ENCODE measurements around the gene BAZ2B. TPM values are rescaled to one million over a fixed set of nuclear protein-coding genes. Genes with fewer than 3 reads are reported as not detected.

The BAZ2B gene, protein sequence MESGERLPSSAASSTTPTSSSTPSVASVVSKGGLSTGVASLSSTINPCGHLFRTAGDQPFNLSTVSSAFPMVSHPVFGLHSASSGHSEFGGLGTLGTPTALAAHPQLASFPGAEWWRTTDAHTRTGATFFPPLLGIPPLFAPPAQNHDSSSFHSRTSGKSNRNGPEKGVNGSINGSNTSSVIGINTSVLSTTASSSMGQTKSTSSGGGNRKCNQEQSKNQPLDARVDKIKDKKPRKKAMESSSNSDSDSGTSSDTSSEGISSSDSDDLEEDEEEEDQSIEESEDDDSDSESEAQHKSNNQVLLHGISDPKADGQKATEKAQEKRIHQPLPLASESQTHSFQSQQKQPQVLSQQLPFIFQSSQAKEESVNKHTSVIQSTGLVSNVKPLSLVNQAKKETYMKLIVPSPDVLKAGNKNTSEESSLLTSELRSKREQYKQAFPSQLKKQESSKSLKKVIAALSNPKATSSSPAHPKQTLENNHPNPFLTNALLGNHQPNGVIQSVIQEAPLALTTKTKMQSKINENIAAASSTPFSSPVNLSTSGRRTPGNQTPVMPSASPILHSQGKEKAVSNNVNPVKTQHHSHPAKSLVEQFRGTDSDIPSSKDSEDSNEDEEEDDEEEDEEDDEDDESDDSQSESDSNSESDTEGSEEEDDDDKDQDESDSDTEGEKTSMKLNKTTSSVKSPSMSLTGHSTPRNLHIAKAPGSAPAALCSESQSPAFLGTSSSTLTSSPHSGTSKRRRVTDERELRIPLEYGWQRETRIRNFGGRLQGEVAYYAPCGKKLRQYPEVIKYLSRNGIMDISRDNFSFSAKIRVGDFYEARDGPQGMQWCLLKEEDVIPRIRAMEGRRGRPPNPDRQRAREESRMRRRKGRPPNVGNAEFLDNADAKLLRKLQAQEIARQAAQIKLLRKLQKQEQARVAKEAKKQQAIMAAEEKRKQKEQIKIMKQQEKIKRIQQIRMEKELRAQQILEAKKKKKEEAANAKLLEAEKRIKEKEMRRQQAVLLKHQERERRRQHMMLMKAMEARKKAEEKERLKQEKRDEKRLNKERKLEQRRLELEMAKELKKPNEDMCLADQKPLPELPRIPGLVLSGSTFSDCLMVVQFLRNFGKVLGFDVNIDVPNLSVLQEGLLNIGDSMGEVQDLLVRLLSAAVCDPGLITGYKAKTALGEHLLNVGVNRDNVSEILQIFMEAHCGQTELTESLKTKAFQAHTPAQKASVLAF (N-terminal part only)
- total RNA-seq = 3.8 and 4.2 TPM in 2 replicates

DNA sequence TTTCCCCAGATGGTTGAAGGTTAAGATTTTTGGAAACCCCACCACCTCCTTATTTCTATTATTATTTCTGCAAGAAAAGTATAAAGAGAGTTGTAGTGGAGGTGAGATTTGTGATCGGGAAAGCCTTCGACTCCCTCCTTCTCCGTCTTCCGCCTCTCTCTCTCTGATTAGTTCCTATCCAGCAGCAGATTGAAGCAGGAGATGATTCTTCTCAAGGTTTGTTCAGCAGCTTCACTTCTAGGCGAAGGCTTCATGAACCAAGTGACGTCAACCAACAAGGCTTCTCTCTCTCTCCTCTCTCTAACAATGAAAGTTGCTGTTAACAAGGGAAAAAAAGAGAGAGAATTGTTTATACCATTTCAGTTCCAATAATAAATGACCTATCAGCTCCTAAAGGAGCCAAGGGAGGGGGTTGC, at the start of gene BAZ2B:
BAZ2B (minus strand) TSS at position 263 of the 416 bp plus-strand sequence. CDS start 137,829 bp downstream, outside the sequence.
- Mint-ChIP-seq H3K27ac (peak within 1 kb of the TSS; percentile 70), H3K36me3 (ENCODE audit: low read depth) (no peaks in the 10 kb centered on the region), H3K27me3 (peaks cover 36% of the 10 kb centered on the region), H3K4me3 (peak within 1 kb of the TSS; percentile 80), H3K9me3 (no peaks in the 10 kb centered on the region), H3K4me1 (peaks cover 11% of the 10 kb centered on the region)
- intact Hi-C loops (cut with micrococcal nuclease) = no loop called here
- peak; percentile 59 for DNase-seq

- H3K27me3 Mint-ChIP-seq = no peaks in the 10 kb centered on the region
Observed at GRCh38 chr2:159661286-159661685, 44.9 kb upstream of the BAZ2B start.

DNA sequence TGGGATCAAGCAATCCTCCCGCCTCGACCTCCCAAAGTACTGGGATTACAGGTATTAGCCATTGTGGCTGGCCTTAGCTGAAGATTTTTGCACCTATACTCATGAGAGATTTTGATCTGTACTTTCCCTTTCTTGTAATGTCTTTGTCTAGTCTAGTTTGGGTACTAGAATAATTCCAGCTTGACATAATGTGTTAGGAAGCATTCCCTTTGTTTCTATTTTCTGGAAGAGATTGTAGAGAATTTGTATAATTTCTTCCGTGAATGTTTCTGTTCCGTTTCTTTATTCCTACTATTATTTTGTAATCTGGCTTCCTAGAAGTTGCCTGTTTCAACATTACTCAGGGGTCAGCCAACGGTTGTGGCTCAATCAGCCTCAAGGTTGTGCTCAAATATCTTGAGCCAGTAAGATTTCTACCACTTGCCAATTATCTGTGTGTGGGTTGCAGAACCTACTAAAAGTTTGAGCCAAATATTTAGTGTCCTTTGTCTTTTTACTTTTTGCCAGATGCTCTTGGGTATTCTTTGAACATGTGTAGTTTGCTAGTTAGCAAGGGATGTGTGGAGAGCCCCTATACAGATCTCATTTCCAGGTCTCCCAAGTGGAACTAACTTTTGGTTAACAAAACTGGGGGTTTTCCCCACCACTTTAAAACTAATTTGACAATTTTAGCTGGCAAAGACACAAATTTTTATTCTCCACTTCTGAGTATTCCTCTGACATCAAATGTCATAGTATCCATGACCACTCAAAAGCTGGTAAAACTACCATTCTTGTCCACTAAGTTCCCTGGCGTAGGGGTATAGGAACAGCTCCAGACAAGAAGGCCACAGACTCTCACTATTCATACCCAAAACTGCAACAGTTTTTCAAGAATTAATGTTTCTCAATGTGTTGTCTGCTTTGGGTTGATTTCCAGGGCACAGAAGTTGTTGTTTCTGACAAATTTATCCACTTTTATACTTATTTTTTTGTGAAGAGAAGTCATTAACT, 42.8 kb upstream of the BAZ2B start:
- H3K36me3 Mint-ChIP-seq (ENCODE audit: low read depth) = no peaks in the 10 kb centered on the region

More at GRCh38 chr2:159661286-159661685, 44.9 kb upstream of the BAZ2B start:
- H3K27ac Mint-ChIP-seq = no peak overlapping the region
- no peak for DNase-seq
- H3K36me3 Mint-ChIP-seq (ENCODE audit: low read depth) = no peaks in the 10 kb centered on the region
- H3K4me1 Mint-ChIP-seq = no peaks in the 10 kb centered on the region
- H3K4me3 Mint-ChIP-seq = no peak overlapping the region
- intact Hi-C loops (cut with micrococcal nuclease) = no loop called here
- peaks cover 3% of the 10 kb centered on the region for H3K9me3 Mint-ChIP-seq

DNA sequence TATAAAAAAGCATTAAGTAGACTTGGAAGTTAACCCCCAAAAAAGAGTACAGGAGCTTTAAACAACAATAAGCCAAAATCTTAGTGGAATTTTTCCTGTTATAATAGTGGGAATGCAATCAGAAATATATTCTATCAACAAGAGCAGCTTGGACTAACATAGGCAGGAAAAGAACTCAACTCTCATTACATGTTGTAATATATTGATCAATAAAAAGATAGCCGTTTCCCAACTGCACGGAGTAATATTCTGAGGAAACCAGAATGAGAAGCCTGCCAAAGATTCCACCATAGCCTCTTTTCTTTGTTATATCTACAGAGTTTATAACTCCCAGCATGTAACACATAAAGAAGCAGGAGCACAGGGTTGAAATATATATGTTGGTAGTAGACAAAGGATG, 37.6 kb upstream of the BAZ2B start:
- no peaks in the 10 kb centered on the region for H3K27me3 Mint-ChIP-seq
- no peaks in the 10 kb centered on the region for H3K36me3 Mint-ChIP-seq (ENCODE audit: low read depth)
- no peak overlapping the region for H3K4me3 Mint-ChIP-seq
- no peaks in the 10 kb centered on the region for H3K4me1 Mint-ChIP-seq
- intact Hi-C loops (cut with micrococcal nuclease) = no loop called here
- no peak for DNase-seq
- no peak overlapping the region for H3K27ac Mint-ChIP-seq
- peaks cover 5% of the 10 kb centered on the region for H3K9me3 Mint-ChIP-seq

More for the DNA sequence above, 42.8 kb upstream of the BAZ2B start:
- H3K27ac Mint-ChIP-seq = no peak overlapping the region
- H3K4me1 Mint-ChIP-seq = no peaks in the 10 kb centered on the region
- no peak overlapping the region for H3K4me3 Mint-ChIP-seq
- DNase-seq = no peak
- intact Hi-C loops (cut with micrococcal nuclease) = no loop called here
- H3K9me3 Mint-ChIP-seq = peaks cover 5% of the 10 kb centered on the region
- no peaks in the 10 kb centered on the region for H3K27me3 Mint-ChIP-seq

- H3K4me3 Mint-ChIP-seq = no peak overlapping the region
- DNase-seq = no peak
- H3K9me3 Mint-ChIP-seq = peaks cover 5% of the 10 kb centered on the region
- no peak overlapping the region for H3K27ac Mint-ChIP-seq
- no peaks in the 10 kb centered on the region for H3K36me3 Mint-ChIP-seq (ENCODE audit: low read depth)
- intact Hi-C loops (cut with micrococcal nuclease) = no loop called here
- no peaks in the 10 kb centered on the region for H3K27me3 Mint-ChIP-seq
- H3K4me1 Mint-ChIP-seq = no peaks in the 10 kb centered on the region
Observed at GRCh38 chr2:159651884-159652283, 35.5 kb upstream of the BAZ2B start.

DNA sequence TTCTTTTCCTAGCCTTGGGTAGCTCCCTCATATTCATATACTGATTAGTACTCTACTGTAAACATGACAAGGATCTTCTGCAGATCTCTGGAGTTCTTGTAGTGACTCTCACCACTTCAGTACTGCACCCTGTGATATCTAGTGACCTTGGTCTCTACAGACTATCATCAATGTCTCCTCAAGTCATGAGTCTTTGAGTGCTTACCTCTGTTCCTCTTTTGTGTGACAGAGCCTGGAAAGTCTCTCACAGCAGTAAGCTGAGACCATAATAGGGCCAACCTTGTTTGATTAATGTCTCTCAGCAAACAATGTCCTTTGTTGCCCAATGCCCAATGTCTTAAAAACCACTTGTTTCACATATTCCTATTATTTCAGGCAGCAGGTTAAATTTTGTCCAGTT, 34.2 kb upstream of the BAZ2B start:
- DNase-seq = no peak
- H3K27ac Mint-ChIP-seq = no peak overlapping the region
- H3K36me3 Mint-ChIP-seq (ENCODE audit: low read depth) = no peaks in the 10 kb centered on the region
- H3K4me1 Mint-ChIP-seq = no peaks in the 10 kb centered on the region
- H3K9me3 Mint-ChIP-seq = no peaks in the 10 kb centered on the region
- intact Hi-C loops (cut with micrococcal nuclease) = no loop called here
- H3K27me3 Mint-ChIP-seq = no peaks in the 10 kb centered on the region
- H3K4me3 Mint-ChIP-seq = no peak overlapping the region

DNA sequence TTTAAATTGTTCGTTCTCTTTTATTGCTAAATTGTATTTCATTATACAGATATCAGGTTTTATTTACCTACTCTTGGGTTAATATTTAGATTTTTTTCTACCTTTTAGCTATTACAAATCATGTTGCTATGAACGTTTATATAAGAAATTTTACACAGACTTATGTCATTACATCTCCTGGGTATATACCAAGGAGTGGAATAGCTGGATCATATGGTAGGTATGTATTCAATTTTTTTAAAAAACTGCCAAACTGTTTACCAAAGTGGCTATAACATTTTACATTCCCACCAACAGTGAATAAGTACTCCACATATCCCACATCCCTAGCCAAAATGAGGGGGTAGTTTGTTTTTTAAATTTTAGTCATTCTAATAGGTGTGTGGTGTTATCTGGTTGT, 32.3 kb upstream of the BAZ2B start:
- Mint-ChIP-seq H3K36me3 (ENCODE audit: low read depth) (no peaks in the 10 kb centered on the region), H3K4me3 (no peak overlapping the region), H3K27me3 (no peaks in the 10 kb centered on the region), H3K27ac (no peak overlapping the region), H3K4me1 (no peaks in the 10 kb centered on the region), H3K9me3 (no peaks in the 10 kb centered on the region)
- no peak for DNase-seq
- intact Hi-C loops (cut with micrococcal nuclease) = no loop called here

DNA sequence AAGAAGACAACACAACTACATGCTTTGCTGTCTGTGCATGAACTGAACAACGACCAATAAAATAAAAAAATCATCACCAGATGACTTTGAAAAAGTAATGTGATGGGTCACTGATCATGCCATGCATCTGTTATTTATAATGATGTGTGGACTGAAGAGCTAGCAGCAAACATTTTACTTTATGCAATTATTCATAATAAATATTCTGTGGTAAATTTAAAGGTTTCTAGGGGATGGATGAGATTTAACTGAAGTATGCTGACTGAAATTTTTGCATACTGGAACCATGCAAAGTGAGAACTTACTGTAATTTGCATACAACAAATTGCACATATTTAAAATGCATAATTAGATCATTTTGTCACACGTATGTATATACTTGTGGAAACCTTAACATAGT, 31.3 kb upstream of the BAZ2B start:
- H3K4me1 Mint-ChIP-seq = no peaks in the 10 kb centered on the region
- no peaks in the 10 kb centered on the region for H3K27me3 Mint-ChIP-seq
- no peak overlapping the region for H3K27ac Mint-ChIP-seq
- DNase-seq = no peak
- intact Hi-C loops (cut with micrococcal nuclease) = no loop called here
- no peak overlapping the region for H3K4me3 Mint-ChIP-seq
- no peaks in the 10 kb centered on the region for H3K36me3 Mint-ChIP-seq (ENCODE audit: low read depth)
- no peaks in the 10 kb centered on the region for H3K9me3 Mint-ChIP-seq

DNA sequence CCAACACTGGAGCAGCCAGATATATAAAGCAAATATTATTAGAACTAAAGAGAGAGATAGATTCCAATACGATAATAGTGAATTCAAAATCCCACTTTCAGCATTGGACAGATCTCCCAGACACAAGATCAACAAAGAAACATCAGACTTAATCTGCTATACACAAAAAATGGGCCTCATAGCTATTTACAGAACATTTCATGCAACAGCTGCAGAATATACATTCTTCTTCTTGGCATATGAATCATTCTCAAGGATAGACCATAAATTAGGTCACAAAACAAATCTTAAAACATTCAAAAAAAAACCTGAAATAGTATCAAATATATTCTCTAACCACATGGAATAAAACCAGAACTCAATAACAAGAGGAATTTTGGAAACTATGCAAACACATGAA, 23.8 kb upstream of the BAZ2B start:
- DNase-seq = no peak
- intact Hi-C loops (cut with micrococcal nuclease) = no loop called here
- Mint-ChIP-seq H3K36me3 (ENCODE audit: low read depth) (no peaks in the 10 kb centered on the region), H3K27me3 (no peaks in the 10 kb centered on the region), H3K27ac (no peak overlapping the region), H3K9me3 (no peaks in the 10 kb centered on the region), H3K4me1 (no peaks in the 10 kb centered on the region), H3K4me3 (no peak overlapping the region)

DNA sequence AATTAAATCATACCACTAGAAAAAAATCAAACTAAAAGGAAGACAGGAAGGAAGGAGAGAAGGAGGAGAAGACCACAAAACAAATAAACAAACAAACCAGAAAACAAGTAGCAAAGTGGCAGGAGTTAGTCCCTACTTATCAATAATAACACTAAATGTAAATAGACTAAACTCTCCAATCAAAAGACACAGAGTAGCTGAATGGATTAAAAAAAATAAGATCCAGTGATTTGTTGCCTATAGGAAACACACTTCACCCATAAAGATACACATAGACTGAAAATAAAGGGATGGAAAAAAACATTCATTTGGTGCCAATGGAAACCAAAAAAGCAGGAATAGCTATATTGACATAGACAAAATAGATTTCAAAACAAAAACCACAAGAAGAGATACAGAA, 23.4 kb upstream of the BAZ2B start:
- H3K27me3 Mint-ChIP-seq = no peaks in the 10 kb centered on the region
- no peaks in the 10 kb centered on the region for H3K9me3 Mint-ChIP-seq
- H3K27ac Mint-ChIP-seq = no peak overlapping the region
- no peak overlapping the region for H3K4me3 Mint-ChIP-seq
- H3K36me3 Mint-ChIP-seq (ENCODE audit: low read depth) = no peaks in the 10 kb centered on the region
- no peaks in the 10 kb centered on the region for H3K4me1 Mint-ChIP-seq
- intact Hi-C loops (cut with micrococcal nuclease) = no loop called here
- no peak for DNase-seq

GRCh38 chr2:159639071-159639470, 22.7 kb upstream of the BAZ2B start:
- no peak for DNase-seq
- H3K27ac Mint-ChIP-seq = no peak overlapping the region
- H3K4me1 Mint-ChIP-seq = no peaks in the 10 kb centered on the region
- no peaks in the 10 kb centered on the region for H3K9me3 Mint-ChIP-seq
- no peak overlapping the region for H3K4me3 Mint-ChIP-seq
- H3K27me3 Mint-ChIP-seq = no peaks in the 10 kb centered on the region
- H3K36me3 Mint-ChIP-seq (ENCODE audit: low read depth) = no peaks in the 10 kb centered on the region
- intact Hi-C loops (cut with micrococcal nuclease) = no loop called here

DNA sequence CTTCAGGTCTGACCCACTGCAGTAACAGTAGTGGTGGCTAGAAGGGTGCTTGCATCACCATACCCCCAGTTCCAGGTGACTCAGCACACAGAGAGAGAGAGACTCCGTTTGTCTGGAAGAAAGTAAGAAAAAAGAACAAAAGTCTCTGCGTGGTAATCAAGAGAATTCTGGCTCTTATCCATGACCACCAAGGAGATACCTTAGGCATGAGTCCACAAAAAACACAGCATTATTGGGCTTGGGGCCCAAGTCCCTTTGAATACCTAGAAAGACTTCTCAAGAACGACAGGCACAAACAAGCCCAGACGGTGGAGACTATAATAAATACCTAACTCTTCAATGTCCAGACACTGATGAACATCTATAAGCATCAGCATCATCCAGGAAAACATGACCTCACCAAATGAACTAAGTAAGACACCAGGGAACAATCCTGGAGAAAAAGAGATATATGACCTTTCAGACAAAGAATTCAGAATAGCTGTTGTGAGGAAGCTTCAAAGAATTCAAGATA, 21.7 kb upstream of the BAZ2B start:
- Mint-ChIP-seq H3K27me3 (no peaks in the 10 kb centered on the region), H3K36me3 (ENCODE audit: low read depth) (no peaks in the 10 kb centered on the region), H3K4me1 (no peaks in the 10 kb centered on the region), H3K9me3 (no peaks in the 10 kb centered on the region), H3K27ac (no peak overlapping the region), H3K4me3 (no peak overlapping the region)
- DNase-seq = no peak
- intact Hi-C loops (cut with micrococcal nuclease) = no loop called here

- Mint-ChIP-seq H3K9me3 (no peaks in the 10 kb centered on the region), H3K4me3 (no peak overlapping the region), H3K36me3 (ENCODE audit: low read depth) (no peaks in the 10 kb centered on the region), H3K4me1 (no peaks in the 10 kb centered on the region), H3K27ac (no peak overlapping the region), H3K27me3 (no peaks in the 10 kb centered on the region)
- intact Hi-C loops (cut with micrococcal nuclease) = no loop called here
- DNase-seq = no peak
Observed at GRCh38 chr2:159637240-159637639, 20.9 kb upstream of the BAZ2B start.
